ENCODE measurements around the gene LMNA. TPM values are rescaled to one million over a fixed set of nuclear protein-coding genes. Genes with fewer than 3 reads are reported as not detected.

The LMNA gene
- total and polyA plus RNA-seq, 10 of the 15 experiments (the other 5 are each of a cell fraction or from before 2014, with no cell fraction given), result 0.42 to 334 (median 81.1) TPM

- TF ChIP-seq RELB (IDR thresholded peaks at IDR 0.05; ENCODE audit: low read depth) (0 out of 2 replicates have a peak, but pooled peaks have one; percentile 58), ZNF622 (IDR thresholded peaks at IDR 0.05) (no peak), PAX5 (IDR thresholded peaks at IDR 0.05; ENCODE audit: borderline replicate concordance, low read depth, low read length) (no peak), SREBF1 (IDR thresholded peaks at IDR 0.05; ENCODE audit: low read length) (no peak), IRF3 (IDR thresholded peaks at IDR 0.05) (0 out of 2 replicates have a peak, but pooled peaks have one; percentile 36), POLR2AphosphoS2 (IDR thresholded peaks at IDR 0.05; ENCODE audit: low read depth, low read length) (no peak), SMARCA5 (IDR thresholded peaks at IDR 0.05) (peak; percentile 37; the same call in 1 of the 2 replicates), NFIC (IDR thresholded peaks at IDR 0.05; ENCODE audit: low read depth, low read length) (no peak), NFYB (IDR thresholded peaks at IDR 0.05; ENCODE audit: insufficient read depth, low read depth, low read length) (no peak), BCL3 (IDR thresholded peaks at IDR 0.05; ENCODE audit: borderline replicate concordance, insufficient read depth, low read depth, low read length, poor library complexity, severe bottlenecking) (no peak), ZNF207 (IDR thresholded peaks at IDR 0.05; ENCODE audit: borderline replicate concordance) (peak; percentile 44; the same call in 1 of the 2 replicates), NR2C1 (IDR thresholded peaks at IDR 0.05) (no peak), SMAD1 (IDR thresholded peaks at IDR 0.05; ENCODE audit: low read depth, partially characterized antibody) (no peak), MEF2B (IDR thresholded peaks at IDR 0.05; ENCODE audit: partially characterized antibody, poor library complexity, severe bottlenecking) (peak; percentile 40), EZH2 (IDR thresholded peaks at IDR 0.05; ENCODE audit: borderline replicate concordance, control insufficient read depth, low read depth, low read length) (no peak), RB1 (IDR thresholded peaks at IDR 0.05; ENCODE audit: borderline replicate concordance) (no peak), KDM1A (IDR thresholded peaks at IDR 0.05; ENCODE audit: borderline replicate concordance) (no peak), MTA2 (IDR thresholded peaks at IDR 0.05; ENCODE audit: low read depth) (peak; percentile 23; the same call in 1 of the 2 replicates), CEBPB (IDR thresholded peaks at IDR 0.05; ENCODE audit: borderline replicate concordance in 1 of 2, low read depth in 2 of 2, low read length in 2 of 2) (no peak), RELA (IDR thresholded peaks at IDR 0.05; ENCODE audit: borderline replicate concordance, partially characterized antibody) (no peak), NFYA (IDR thresholded peaks at IDR 0.05; ENCODE audit: borderline replicate concordance, low read depth, low read length) (no peak), TCF7 (IDR thresholded peaks at IDR 0.05; ENCODE audit: borderline replicate concordance) (no peak), MAX (IDR thresholded peaks at IDR 0.05; ENCODE audit: low read depth, low read length) (no peak)
Measured at GRCh38 chr1:156129687-156130577, 15.4 kb downstream of the LMNA start (continued).

All from GM12878 (cell line).